Fibroblast of villous mesenchyme (primary cell): ENCODE measurements around the gene ACTR3. TPM values are rescaled to one million over a fixed set of nuclear protein-coding genes. Genes with fewer than 3 reads are reported as not detected.

Experiments used
- DNase-seq: peaks from one replicate; pipeline ENCODE4 v3.0.0-alpha.2; 2010; ENCODE audit warnings: low read depth
- H3K4me3 ChIP-seq: 2 replicates; pipeline ENCODE4 v1.5.1; 2011; ENCODE audit warnings: low read depth, mild to moderate bottlenecking, low read length
- total RNA-seq: library from RNA; depleted of rRNA; stranded (reverse); fragments of >200 nt; gene quantifications from 2 replicates; pipeline ENCODE4 v1.2.3, GENCODE V29; 2012
- TF ChIP-seq, protein P1 (sequence below): IDR thresholded peaks from 2 replicates; pipeline ENCODE4 v1.5.1; 2012; ENCODE audit warnings: low read depth, mild to moderate bottlenecking, low read length; ENCODE audit not compliant: insufficient read depth

Gene ACTR3
- total RNA-seq, 1 donor: 532 TPM

DNA sequence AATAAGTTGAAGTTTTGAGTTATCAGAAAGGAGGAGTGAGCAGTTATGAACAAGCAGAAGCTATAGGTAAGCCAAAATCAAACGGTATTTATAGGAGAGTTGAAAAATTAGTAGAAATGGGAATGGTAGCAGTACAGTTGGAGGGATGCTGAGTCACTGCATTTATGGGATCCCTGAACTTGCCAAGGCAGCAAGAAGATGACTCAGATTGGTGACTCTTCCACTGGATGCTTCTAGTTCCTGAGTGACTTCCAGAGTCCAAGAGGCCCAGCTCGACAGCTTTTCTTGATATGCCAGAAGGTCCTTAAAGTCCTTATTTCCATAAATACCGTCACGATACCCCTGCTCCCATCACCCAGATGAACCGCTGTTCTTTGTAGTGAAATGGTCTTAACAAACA lies 31.1 kb upstream of the ACTR3 start:
- TF ChIP-seq, protein P1, sequence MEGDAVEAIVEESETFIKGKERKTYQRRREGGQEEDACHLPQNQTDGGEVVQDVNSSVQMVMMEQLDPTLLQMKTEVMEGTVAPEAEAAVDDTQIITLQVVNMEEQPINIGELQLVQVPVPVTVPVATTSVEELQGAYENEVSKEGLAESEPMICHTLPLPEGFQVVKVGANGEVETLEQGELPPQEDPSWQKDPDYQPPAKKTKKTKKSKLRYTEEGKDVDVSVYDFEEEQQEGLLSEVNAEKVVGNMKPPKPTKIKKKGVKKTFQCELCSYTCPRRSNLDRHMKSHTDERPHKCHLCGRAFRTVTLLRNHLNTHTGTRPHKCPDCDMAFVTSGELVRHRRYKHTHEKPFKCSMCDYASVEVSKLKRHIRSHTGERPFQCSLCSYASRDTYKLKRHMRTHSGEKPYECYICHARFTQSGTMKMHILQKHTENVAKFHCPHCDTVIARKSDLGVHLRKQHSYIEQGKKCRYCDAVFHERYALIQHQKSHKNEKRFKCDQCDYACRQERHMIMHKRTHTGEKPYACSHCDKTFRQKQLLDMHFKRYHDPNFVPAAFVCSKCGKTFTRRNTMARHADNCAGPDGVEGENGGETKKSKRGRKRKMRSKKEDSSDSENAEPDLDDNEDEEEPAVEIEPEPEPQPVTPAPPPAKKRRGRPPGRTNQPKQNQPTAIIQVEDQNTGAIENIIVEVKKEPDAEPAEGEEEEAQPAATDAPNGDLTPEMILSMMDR: no peak
- DNase-seq: peak; percentile 71
- H3K4me3 ChIP-seq: no peak overlapping the region

DNA sequence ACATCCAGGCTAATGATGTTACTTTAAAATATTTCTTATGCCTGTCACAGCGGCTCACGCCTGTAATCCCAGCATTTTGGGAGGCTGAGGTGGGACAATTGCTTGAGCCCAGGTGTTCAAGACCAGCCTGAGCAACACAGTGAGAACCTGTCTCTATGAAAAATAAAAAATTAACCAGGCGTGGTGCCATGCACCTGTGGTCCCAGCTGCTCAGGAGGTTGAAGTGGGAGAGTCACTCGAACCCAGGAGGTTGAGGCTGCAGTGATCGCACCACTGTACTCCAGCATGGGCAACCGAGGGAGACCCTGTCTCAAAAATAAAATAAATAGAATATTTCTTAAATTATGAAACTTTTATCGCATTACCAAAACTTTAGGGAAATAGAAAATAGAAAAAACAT lies 28.1 kb upstream of the ACTR3 start:
- DNase-seq: no peak
- TF ChIP-seq, protein P1: no peak
- no peak overlapping the region for H3K4me3 ChIP-seq

DNA sequence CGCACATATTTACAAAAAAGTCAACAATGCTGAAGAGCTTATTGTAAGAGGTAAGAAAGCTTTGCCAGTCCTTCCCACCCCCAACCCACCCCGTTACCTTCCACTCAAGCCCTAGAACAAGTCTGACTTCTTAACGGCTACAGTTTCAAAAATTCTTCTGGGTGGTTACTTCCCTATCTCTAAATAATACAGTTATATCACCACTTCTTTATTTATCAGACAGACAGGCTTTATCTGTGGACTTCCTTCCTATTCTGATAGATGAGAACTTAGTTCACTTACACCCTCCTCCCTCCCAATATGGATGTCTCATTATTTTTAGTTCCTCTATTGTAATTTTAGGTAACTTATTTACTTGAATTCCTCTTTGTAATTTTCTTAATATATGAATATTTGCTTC lies 26.7 kb upstream of the ACTR3 start:
- no peak overlapping the region for H3K4me3 ChIP-seq
- TF ChIP-seq, protein P1: no peak
- no peak for DNase-seq

DNA sequence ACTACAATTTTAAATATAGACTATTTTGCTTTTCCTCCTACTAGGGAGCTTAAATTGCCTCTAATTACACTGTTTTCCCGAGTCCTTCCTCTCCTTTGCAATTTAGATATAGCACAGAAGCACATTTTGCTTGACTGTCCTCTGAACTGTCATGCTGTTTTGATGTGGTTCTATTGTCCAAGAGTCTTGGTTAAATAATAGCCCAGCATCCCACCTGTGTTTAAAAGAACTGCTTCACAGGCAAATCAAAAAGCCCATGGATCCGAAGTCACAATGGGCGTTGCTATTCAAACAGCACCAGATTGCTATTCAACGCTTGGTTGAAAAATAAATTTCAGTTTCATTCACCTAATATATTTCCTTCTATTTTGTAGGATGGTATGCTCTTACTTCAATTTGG lies 22.3 kb upstream of the ACTR3 start:
- DNase-seq: no peak
- TF ChIP-seq, protein P1: no peak
- H3K4me3 ChIP-seq: no peak overlapping the region

DNA sequence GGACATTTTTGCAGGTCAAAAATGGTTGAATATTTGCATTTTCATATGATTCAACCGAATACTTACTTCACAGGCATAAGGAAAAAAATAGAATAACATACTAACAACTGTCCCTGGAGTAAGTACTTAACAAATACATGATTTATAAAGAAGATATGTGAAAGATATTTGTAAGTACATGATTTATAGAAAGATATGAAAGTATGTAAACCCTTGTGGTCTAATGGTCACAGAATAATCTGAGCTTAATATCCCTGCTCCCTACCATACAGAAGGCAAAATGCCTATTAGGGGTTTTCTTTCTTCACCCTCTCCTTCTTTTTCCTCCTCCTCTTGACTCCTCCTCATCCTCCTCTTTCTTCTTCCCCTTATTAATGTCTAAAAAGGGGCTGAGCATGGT lies 20.6 kb upstream of the ACTR3 start:
- TF ChIP-seq, protein P1: no peak
- DNase-seq: no peak
- no peak overlapping the region for H3K4me3 ChIP-seq

DNA sequence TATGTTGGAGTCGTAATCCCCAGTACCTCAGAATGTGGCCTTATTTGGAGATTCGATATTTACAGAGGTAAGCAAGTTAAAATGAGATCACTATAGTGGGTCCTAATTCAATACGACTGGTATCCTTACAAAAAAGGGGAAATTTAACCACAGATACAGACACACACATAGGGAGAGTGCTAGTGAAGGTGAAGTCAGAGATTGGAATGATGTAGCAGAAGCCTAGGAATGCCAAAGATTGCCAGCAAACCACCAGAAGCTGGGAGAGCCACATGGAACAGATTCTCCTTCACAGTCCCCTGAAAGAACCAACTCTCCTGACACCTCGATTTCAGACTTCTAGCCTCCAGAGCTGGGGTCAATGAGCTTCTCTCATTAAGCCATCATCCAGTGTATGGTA lies 17.7 kb upstream of the ACTR3 start:
- TF ChIP-seq, protein P1: no peak
- DNase-seq: no peak
- no peak overlapping the region for H3K4me3 ChIP-seq

DNA sequence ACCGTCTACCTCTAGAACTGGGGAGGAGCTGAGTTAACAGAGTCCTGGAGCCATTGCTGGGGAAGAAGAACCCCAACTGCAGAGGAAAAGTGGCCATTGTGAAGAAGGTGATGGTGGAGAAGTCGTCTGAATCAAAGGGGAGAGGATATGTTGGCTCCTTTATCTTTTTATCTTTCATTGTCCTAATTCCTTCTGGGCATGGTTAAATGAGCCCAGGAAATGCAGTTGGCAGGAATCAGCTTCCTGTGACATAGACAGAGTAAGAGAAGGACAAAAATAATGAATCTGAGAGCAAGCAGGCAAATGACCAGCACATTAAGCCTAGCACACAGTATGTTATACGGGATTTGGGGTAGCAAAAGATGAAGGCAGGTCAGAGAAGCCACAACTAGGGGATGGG lies 16.0 kb upstream of the ACTR3 start:
- TF ChIP-seq, protein P1: no peak
- no peak for DNase-seq
- H3K4me3 ChIP-seq: no peak overlapping the region
